Sigmoid colon (tissue), 7 donors: ENCODE data around the gene MLLT3. TPM values are rescaled to one million over a fixed set of nuclear protein-coding genes. Genes with fewer than 3 reads are reported as not detected.

Source experiments
- DNase-seq: peaks from one replicate; pipeline ENCODE4 v3.0.0-alpha.2; 2019
- H3K27ac ChIP-seq, 4 donors: fragments of 200-600 bp; sonication (generic); one replicate each; pipeline ENCODE4 v1.5.1; 2016 to 2019; ENCODE audit warnings: mild to moderate bottlenecking in 1 of 4
- H3K27me3 ChIP-seq, 3 donors: fragments of 200-600 bp; sonication (generic); one replicate each; pipeline ENCODE4 v1.5.1; 2019; ENCODE audit warnings: mild to moderate bottlenecking in 1 of 3
- H3K36me3 ChIP-seq, 4 donors: fragments of 200-600 bp; sonication (generic); one replicate each; pipeline ENCODE4 v1.5.1; 2016 to 2019
- H3K4me1 ChIP-seq, 4 donors: fragments of 200-600 bp; sonication (generic); one replicate each; pipeline ENCODE4 v1.5.1; 2017 to 2019
- H3K4me3 ChIP-seq, 4 donors: fragments of 200-600 bp; sonication (generic); one replicate each; pipeline ENCODE4 v1.5.1; 2017 to 2019; ENCODE audit warnings: mild to moderate bottlenecking in 2 of 4, moderate library complexity in 1 of 4
- H3K9me3 ChIP-seq, 4 donors: fragments of 200-600 bp in 3 of 4; sonication (generic) in 3 of 4; one replicate each; pipeline versions ENCODE4 v1.5.1 to v1.6.1; 2013 to 2019
- CTCF ChIP-seq, 4 experiments: fragments of 450-650 bp in 3 of 4; fragments of 200-600 bp in 1 of 4; IDR thresholded peaks; one replicate each; pipeline ENCODE4 v1.5.1; 2016 to 2019; ENCODE audit warnings: antibody characterized with exemption in 4 of 4, mild to moderate bottlenecking in 3 of 4, moderate library complexity in 2 of 4
- EP300 ChIP-seq, 4 donors: sonication (generic); formaldehyde crosslinking; IDR thresholded peaks; one replicate each; pipeline ENCODE4 v1.6.1; 2017; ENCODE audit warnings: antibody characterized with exemption in 4 of 4
- POLR2A ChIP-seq, 2 donors: fragments of 450-650 bp; IDR thresholded peaks; one replicate each; pipeline ENCODE4 v1.6.1; 2016; ENCODE audit warnings: antibody characterized with exemption in 2 of 2, mild to moderate bottlenecking in 2 of 2, moderate library complexity in 2 of 2
- POLR2AphosphoS5 ChIP-seq, 4 donors: sonication (generic); formaldehyde crosslinking; IDR thresholded peaks; one replicate each; pipeline ENCODE4 v1.6.1; 2017; ENCODE audit warnings: antibody characterized with exemption in 4 of 4
- WGBS, 2 donors: extraction: QIAGEN DNeasy Blood & Tissue Kit; methylation state at CpG; one replicate each; pipeline ENCODE4 v1.1.7; 2013; 5-methylcytosine and 5-hydroxymethylcytosine counted together
- intact Hi-C: fragments of 100-400 bp; cut with DNase I; formaldehyde crosslinking; loops from one replicate; pipeline ENCODE4 v1.15.1; 2023
- polyA plus RNA-seq, 3 donors: library from polyadenylated mRNA; stranded (reverse); fragments of 200-250 nt; gene quantifications; one replicate each; pipeline ENCODE4 v1.2.3, GENCODE V29; 2013
- total RNA-seq, 4 donors: library from RNA; depleted of rRNA; stranded (reverse); fragments of >200 nt; gene quantifications; one replicate each; pipeline ENCODE4 v1.1.0, GENCODE V29; 2016
- donor health status: healthy with polysubstance abuse.
- donor health status: Bipolar disorder and iron deficiency.
- donor health status: healthy.

MLLT3 gene
- total and polyA plus RNA-seq, 7 donors: 19.0 to 132 (median 25.0) TPM

- no peaks in the 10 kb centered on the region for H3K9me3 ChIP-seq
- no peaks in the 10 kb centered on the region for H3K27me3 ChIP-seq
- TF ChIP-seq POLR2AphosphoS5 (IDR thresholded peaks at IDR 0.05): no peak
- no peak for TF ChIP-seq POLR2A (IDR thresholded peaks at IDR 0.05)
- no peak for TF ChIP-seq CTCF (IDR thresholded peaks at IDR 0.05)
- no peak for TF ChIP-seq EP300 (IDR thresholded peaks at IDR 0.05)
- peak overlapping the region in 2 of 4 donors; percentile 94 to 95 for H3K27ac ChIP-seq
- H3K36me3 ChIP-seq: no peaks in the 10 kb centered on the region
- DNase-seq: no peak
- 93 to 98% methylated on average over 2 of the region's 2 CpGs for WGBS, 2 donors
- peaks cover 0 to 90% (median 67%) of the 10 kb centered on the region in 4 donors for H3K4me1 ChIP-seq
- H3K4me3 ChIP-seq: no peak overlapping the region
- intact Hi-C loops: no loop called here
Observed at GRCh38 chr9:20614602-20615216, 7.6 kb downstream of the MLLT3 start.

GRCh38 chr9:20611691-20612287, 10.5 kb downstream of the MLLT3 start:
- intact Hi-C loops: no loop called here
- Histone ChIP-seq H3K36me3 (no peaks in the 10 kb centered on the region), H3K9me3 (no peaks in the 10 kb centered on the region), H3K4me1 (peaks cover 0 to 87% (median 49%) of the 10 kb centered on the region in 4 donors), H3K27me3 (no peaks in the 10 kb centered on the region), H3K4me3 (no peak overlapping the region), H3K27ac (peak overlapping the region; percentile 33 to 95 (median 73))
- no peak for DNase-seq
- WGBS, 2 donors: 14 to 51% methylated on average over 3 of the region's 3 CpGs
- TF ChIP-seq POLR2AphosphoS5 (IDR thresholded peaks at IDR 0.05) (peak in 1 of 4 donors; percentile 16), EP300 (IDR thresholded peaks at IDR 0.05) (no peak), CTCF (IDR thresholded peaks at IDR 0.05) (peak in 3 of 4 experiments; percentile 10 to 44 (median 34)), POLR2A (IDR thresholded peaks at IDR 0.05) (no peak)

GRCh38 chr9:20610591-20610990, 11.7 kb downstream of the MLLT3 start:
- intact Hi-C loops: no loop called here

GRCh38 chr9:20608582-20608981, 13.7 kb downstream of the MLLT3 start:
- H3K27ac ChIP-seq: no peak overlapping the region
- 43 to 67% methylated on average over 5 of the region's 5 CpGs for WGBS, 2 donors
- TF ChIP-seq POLR2A (IDR thresholded peaks at IDR 0.05): no peak
- no peak for TF ChIP-seq POLR2AphosphoS5 (IDR thresholded peaks at IDR 0.05)
- TF ChIP-seq CTCF (IDR thresholded peaks at IDR 0.05): no peak
- no peak for TF ChIP-seq EP300 (IDR thresholded peaks at IDR 0.05)

More at GRCh38 chr9:20610591-20610990, 11.7 kb downstream of the MLLT3 start:
- no peaks in the 10 kb centered on the region for H3K27me3 ChIP-seq
- H3K36me3 ChIP-seq: no peaks in the 10 kb centered on the region
- no peak for TF ChIP-seq EP300 (IDR thresholded peaks at IDR 0.05)
- TF ChIP-seq POLR2A (IDR thresholded peaks at IDR 0.05): no peak
- no peak for TF ChIP-seq POLR2AphosphoS5 (IDR thresholded peaks at IDR 0.05)
- peaks cover 0 to 87% (median 56%) of the 10 kb centered on the region in 4 donors for H3K4me1 ChIP-seq
- 52 to 59% methylated on average over 2 of the region's 2 CpGs for WGBS, 2 donors
- H3K4me3 ChIP-seq: no peak overlapping the region
- peak overlapping the region in 3 of 4 donors; percentile 38 to 95 (median 94) for H3K27ac ChIP-seq
- DNase-seq: no peak
- no peaks in the 10 kb centered on the region for H3K9me3 ChIP-seq

GRCh38 chr9:20606652-20607051, 15.6 kb downstream of the MLLT3 start:
- intact Hi-C loops: no loop called here
- Histone ChIP-seq H3K36me3 (no peaks in the 10 kb centered on the region), H3K9me3 (no peaks in the 10 kb centered on the region), H3K27me3 (no peaks in the 10 kb centered on the region), H3K4me3 (peak overlapping the region in 1 of 4 donors; percentile 2), H3K27ac (peak overlapping the region in 3 of 4 donors; percentile 61 to 76 (median 61)), H3K4me1 (peaks cover 0 to 95% (median 65%) of the 10 kb centered on the region in 4 donors)
- 34 to 41% methylated on average over 2 of the region's 2 CpGs for WGBS, 2 donors
- peak; percentile 65 for DNase-seq
- TF ChIP-seq EP300 (IDR thresholded peaks at IDR 0.05): no peak
- TF ChIP-seq POLR2AphosphoS5 (IDR thresholded peaks at IDR 0.05): no peak
- no peak for TF ChIP-seq CTCF (IDR thresholded peaks at IDR 0.05)
- no peak for TF ChIP-seq POLR2A (IDR thresholded peaks at IDR 0.05)

More at GRCh38 chr9:20608582-20608981, 13.7 kb downstream of the MLLT3 start:
- intact Hi-C loops: no loop called here
- H3K9me3 ChIP-seq: no peaks in the 10 kb centered on the region
- DNase-seq: no peak
- no peaks in the 10 kb centered on the region for H3K36me3 ChIP-seq
- no peaks in the 10 kb centered on the region for H3K27me3 ChIP-seq
- H3K4me1 ChIP-seq: peaks cover 0 to 95% (median 56%) of the 10 kb centered on the region in 4 donors
- no peak overlapping the region for H3K4me3 ChIP-seq
